ENCODE results near the gene DISP3.

DNA sequence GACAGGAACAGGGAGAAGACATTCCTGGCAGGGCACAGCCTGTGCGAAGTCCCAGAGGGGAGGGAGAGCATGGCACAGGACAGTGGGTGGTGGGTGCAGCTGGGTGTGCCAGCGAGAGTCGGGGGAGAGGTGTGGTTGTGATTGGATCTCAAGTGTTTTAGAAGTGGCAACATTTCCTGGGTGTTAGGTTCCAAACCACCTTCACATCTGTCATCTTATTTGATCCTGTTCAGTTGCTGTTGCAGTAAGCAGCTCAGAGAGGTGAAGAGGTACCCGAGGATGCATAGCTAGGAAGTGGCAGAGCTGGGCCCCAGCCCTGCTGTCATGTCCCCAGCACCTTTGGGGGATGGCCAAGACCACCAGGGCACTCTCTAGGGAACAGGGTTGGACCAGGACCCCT lies 22.0 kb upstream of the DISP3 start:
- TF ChIP-seq CTCF (IDR thresholded peaks at IDR 0.05; ENCODE audit: poor library complexity) (no peak), EZH2 (IDR thresholded peaks at IDR 0.05; ENCODE audit: borderline replicate concordance) (no peak), EZH2phosphoT487 (IDR thresholded peaks at IDR 0.05; ENCODE audit: low read depth, severe bottlenecking, unreplicated experiment) (no peak)

Data from hepatocyte (in vitro differentiated cells).